Mesenchymal stem cell (in vitro differentiated cells and primary cell): ENCODE data around the gene NPY2R.

Experiments used
- DNase-seq: peaks from one replicate; pipeline ENCODE4 v3.0.0-alpha.2; 2013
- H2AFZ ChIP-seq: one replicate; pipeline ENCODE4 v1.6.1; 2013; ENCODE audit warnings: low read depth, mild to moderate bottlenecking, control low read depth, inconsistent platforms, low read length, moderate library complexity
- H2AK5ac ChIP-seq: 2 replicates; pipeline ENCODE4 v1.6.1; 2013; ENCODE audit warnings: low read length, moderate library complexity, mild to moderate bottlenecking, inconsistent platforms; ENCODE audit not compliant: severe bottlenecking
- H2BK120ac ChIP-seq: one replicate; pipeline ENCODE4 v1.6.1; 2013; ENCODE audit warnings: low read depth, mild to moderate bottlenecking, inconsistent platforms, low read length, moderate library complexity
- H2BK12ac ChIP-seq, 2 experiments: one replicate each; pipeline ENCODE4 v1.6.1; 2013; ENCODE audit warnings: inconsistent platforms in 2 of 2, low read length in 2 of 2, mild to moderate bottlenecking in 2 of 2, moderate library complexity in 2 of 2, control low read depth in 1 of 2
- H2BK15ac ChIP-seq: one replicate; pipeline ENCODE4 v1.6.1; 2013; ENCODE audit warnings: mild to moderate bottlenecking, low read depth, inconsistent platforms; ENCODE audit not compliant: poor library complexity, severe bottlenecking
- H2BK5ac ChIP-seq: 2 replicates; pipeline ENCODE4 v1.6.1; 2013; ENCODE audit warnings: low read depth, mild to moderate bottlenecking, low read length, control low read depth, inconsistent platforms; ENCODE audit not compliant: poor library complexity, severe bottlenecking
- H3K14ac ChIP-seq, 2 experiments: one replicate each; pipeline ENCODE4 v1.6.1; 2013; ENCODE audit warnings: inconsistent platforms in 2 of 2, low read length in 2 of 2, control low read depth in 1 of 2, mild to moderate bottlenecking in 1 of 2, moderate library complexity in 1 of 2
- H3K18ac ChIP-seq, 2 experiments: one replicate each; pipeline ENCODE4 v1.6.1; 2013; ENCODE audit warnings: inconsistent platforms in 2 of 2, low read length in 2 of 2, control low read depth in 1 of 2, low read depth in 1 of 2, mild to moderate bottlenecking in 1 of 2
- H3K23ac ChIP-seq, 2 experiments: one replicate each; pipeline ENCODE4 v1.6.1; 2013; ENCODE audit warnings: inconsistent platforms in 2 of 2, low read length in 2 of 2, mild to moderate bottlenecking in 2 of 2, moderate library complexity in 2 of 2, control low read depth in 1 of 2
- H3K27ac ChIP-seq: 2 replicates; pipeline ENCODE4 v1.5.1; 2013; ENCODE audit warnings: mild to moderate bottlenecking, moderate library complexity, low read length, control low read depth, inconsistent platforms; ENCODE audit not compliant: poor library complexity, severe bottlenecking
- H3K27me3 ChIP-seq, 2 experiments: 2 replicates each; pipeline versions ENCODE4 v1.6.1 to v1.7.0; 2013; ENCODE audit warnings: low read length in 2 of 2, mild to moderate bottlenecking in 2 of 2, moderate library complexity in 2 of 2, control low read depth in 1 of 2, inconsistent platforms in 1 of 2; ENCODE audit not compliant: control insufficient read depth in 1 of 2, insufficient read depth in 1 of 2
- H3K36me3 ChIP-seq, 2 experiments: 2 replicates each; pipeline versions ENCODE4 v1.6.1 to v1.7.0; 2013; ENCODE audit warnings: low read length in 2 of 2, control low read depth in 1 of 2, inconsistent platforms in 1 of 2, low read depth in 1 of 2, mild to moderate bottlenecking in 1 of 2; ENCODE audit not compliant: insufficient read depth in 2 of 2, control insufficient read depth in 1 of 2
- H3K4ac ChIP-seq, 2 experiments: one replicate each; pipeline ENCODE4 v1.6.1; 2013; ENCODE audit warnings: inconsistent platforms in 2 of 2, low read length in 2 of 2, mild to moderate bottlenecking in 2 of 2, moderate library complexity in 2 of 2, control low read depth in 1 of 2, low read depth in 1 of 2
- H3K4me1 ChIP-seq: 2 replicates; pipeline ENCODE4 v1.6.1; 2013; ENCODE audit warnings: low read depth, low read length, control low read depth; ENCODE audit not compliant: control insufficient read depth, insufficient read depth
- H3K4me2 ChIP-seq: 2 replicates; pipeline ENCODE4 v1.6.1; 2013; ENCODE audit warnings: low read length, mild to moderate bottlenecking, inconsistent platforms; ENCODE audit not compliant: poor library complexity, severe bottlenecking
- H3K4me3 ChIP-seq, 2 experiments: 2 replicates each; pipeline versions ENCODE4 v1.5.1 to v1.7.0; 2013; ENCODE audit warnings: low read length in 2 of 2, mild to moderate bottlenecking in 2 of 2, control low read depth in 1 of 2, low read depth in 1 of 2; ENCODE audit not compliant: insufficient read depth in 1 of 2
- H3K79me1 ChIP-seq: replicated peaks from 2 replicates; pipeline ENCODE4 v1.6.1; 2013; ENCODE audit warnings: mild to moderate bottlenecking, control low read depth, low read length, inconsistent platforms; ENCODE audit not compliant: poor library complexity, severe bottlenecking
- H3K9ac ChIP-seq: 2 replicates; pipeline ENCODE4 v1.7.0; 2013; ENCODE audit warnings: mild to moderate bottlenecking, low read length, moderate library complexity
- H3K9me3 ChIP-seq: 2 replicates; pipeline ENCODE4 v1.7.0; 2013; ENCODE audit warnings: mild to moderate bottlenecking, low read length; ENCODE audit not compliant: control insufficient read depth
- H4K8ac ChIP-seq: one replicate; pipeline ENCODE4 v1.6.1; 2013; ENCODE audit warnings: inconsistent platforms, mild to moderate bottlenecking, low read length, moderate library complexity
- H4K91ac ChIP-seq: one replicate; pipeline ENCODE4 v1.6.1; 2013; ENCODE audit warnings: mild to moderate bottlenecking, low read length, inconsistent platforms
- WGBS: methylation state at CpG from one replicate; pipeline ENCODE4 v1.1.7; 2013; ENCODE audit warnings: mixed read lengths; 5-methylcytosine and 5-hydroxymethylcytosine counted together

NPY2R gene

GRCh38 chr4:155245105-155245504 is 36.7 kb downstream of the NPY2R start:
- Histone ChIP-seq H3K14ac (no peak overlapping the region), H4K91ac (no peak overlapping the region), H3K4me1 (no peaks in the 10 kb centered on the region), H3K4me2 (no peak overlapping the region), H3K9ac (no peak overlapping the region), H2BK120ac (no peak overlapping the region), H3K27ac (no peak overlapping the region), H2BK12ac (no peak overlapping the region), H3K4me3 (no peak overlapping the region), H2AFZ (no peak overlapping the region), H3K79me1 (no peaks in the 10 kb centered on the region), H3K36me3 (no peaks in the 10 kb centered on the region), H2BK15ac (no peak overlapping the region), H2BK5ac (no peak overlapping the region), H3K9me3 (no peaks in the 10 kb centered on the region), H3K18ac (no peak overlapping the region), H2AK5ac (no peak overlapping the region), H4K8ac (no peak overlapping the region), H3K27me3 (no peaks in the 10 kb centered on the region), H3K23ac (no peak overlapping the region), H3K4ac (no peak overlapping the region)
- 71% methylated on average over 4 of the region's 4 CpGs for WGBS
- DNase-seq, result no peak

DNA sequence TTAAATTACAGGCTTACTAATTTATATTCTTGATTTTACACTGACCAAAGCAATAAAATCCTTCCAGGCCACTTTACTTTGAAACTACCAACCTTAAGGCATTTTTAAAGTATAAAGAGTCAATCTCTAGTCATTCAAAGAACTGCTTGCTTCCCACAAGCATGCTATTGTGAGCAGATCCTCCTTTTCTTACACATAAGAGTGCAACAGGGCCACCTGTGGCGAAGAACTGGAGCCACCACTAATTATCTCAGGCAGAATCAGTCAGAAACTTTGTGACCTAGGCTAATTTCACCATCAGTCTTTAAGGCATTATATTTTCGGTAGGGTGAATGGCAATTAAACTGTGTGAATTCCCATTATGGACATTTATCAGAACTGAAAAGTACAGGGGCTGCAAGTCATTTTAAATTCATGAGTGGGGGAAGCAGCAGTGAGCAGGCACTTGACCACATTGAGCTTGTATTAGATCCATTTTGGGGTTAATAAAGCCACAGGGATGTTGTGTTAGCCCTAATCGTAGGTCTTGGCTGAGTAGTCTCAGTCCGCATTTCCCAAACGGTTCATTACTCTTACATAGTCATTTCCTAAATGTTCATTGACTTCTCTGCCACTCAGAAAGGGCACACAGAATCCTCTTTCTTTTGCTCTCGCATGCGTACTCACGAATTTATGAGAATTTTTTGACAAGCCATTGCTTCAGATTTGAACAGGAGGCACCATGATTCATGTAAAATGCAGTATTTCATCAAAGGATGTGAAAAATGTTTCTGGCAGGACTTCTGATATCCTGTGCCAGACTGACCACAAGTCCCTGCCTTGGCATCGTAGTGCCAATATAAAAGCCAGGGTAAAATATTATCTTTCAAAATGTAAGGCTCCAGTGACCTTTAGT is 39.8 kb downstream of the NPY2R start:
- no peak for DNase-seq
- Histone ChIP-seq H3K36me3 (no peaks in the 10 kb centered on the region), H3K4me1 (no peaks in the 10 kb centered on the region), H3K79me1 (no peaks in the 10 kb centered on the region), H2BK12ac (no peak overlapping the region), H2BK5ac (no peak overlapping the region), H2AK5ac (no peak overlapping the region), H2AFZ (no peak overlapping the region), H3K27me3 (no peaks in the 10 kb centered on the region), H2BK15ac (no peak overlapping the region), H3K14ac (no peak overlapping the region), H3K9ac (no peak overlapping the region), H3K4me3 (no peak overlapping the region), H2BK120ac (no peak overlapping the region), H4K8ac (no peak overlapping the region), H3K23ac (no peak overlapping the region), H3K4ac (no peak overlapping the region), H3K9me3 (no peaks in the 10 kb centered on the region), H3K27ac (no peak overlapping the region), H3K4me2 (no peak overlapping the region), H4K91ac (no peak overlapping the region), H3K18ac (no peak overlapping the region)
- 64% methylated on average over 9 of the region's 9 CpGs for WGBS

- H3K4me2 ChIP-seq, result no peak overlapping the region
- no peak overlapping the region for H3K14ac ChIP-seq
- DNase-seq, result no peak
- H3K36me3 ChIP-seq, result no peaks in the 10 kb centered on the region
- no peak overlapping the region for H3K23ac ChIP-seq
- H3K27me3 ChIP-seq, result no peaks in the 10 kb centered on the region
- H3K27ac ChIP-seq, result no peak overlapping the region
- no peak overlapping the region for H3K4me3 ChIP-seq
- H3K79me1 ChIP-seq, result no peaks in the 10 kb centered on the region
- H3K9me3 ChIP-seq, result no peaks in the 10 kb centered on the region
- no peak overlapping the region for H2AFZ ChIP-seq
- 23% methylated on average over 3 of the region's 8 CpGs for WGBS
- H3K4me1 ChIP-seq, result no peaks in the 10 kb centered on the region
- no peak overlapping the region for H2AK5ac ChIP-seq
- H4K91ac ChIP-seq, result no peak overlapping the region
- H3K9ac ChIP-seq, result no peak overlapping the region
- H3K18ac ChIP-seq, result no peak overlapping the region
- no peak overlapping the region for H2BK15ac ChIP-seq
- H2BK120ac ChIP-seq, result no peak overlapping the region
- no peak overlapping the region for H3K4ac ChIP-seq
- no peak overlapping the region for H2BK5ac ChIP-seq
- no peak overlapping the region for H4K8ac ChIP-seq
- no peak overlapping the region for H2BK12ac ChIP-seq
Measured at GRCh38 chr4:155249016-155249566, 40.7 kb downstream of the NPY2R start.

DNA sequence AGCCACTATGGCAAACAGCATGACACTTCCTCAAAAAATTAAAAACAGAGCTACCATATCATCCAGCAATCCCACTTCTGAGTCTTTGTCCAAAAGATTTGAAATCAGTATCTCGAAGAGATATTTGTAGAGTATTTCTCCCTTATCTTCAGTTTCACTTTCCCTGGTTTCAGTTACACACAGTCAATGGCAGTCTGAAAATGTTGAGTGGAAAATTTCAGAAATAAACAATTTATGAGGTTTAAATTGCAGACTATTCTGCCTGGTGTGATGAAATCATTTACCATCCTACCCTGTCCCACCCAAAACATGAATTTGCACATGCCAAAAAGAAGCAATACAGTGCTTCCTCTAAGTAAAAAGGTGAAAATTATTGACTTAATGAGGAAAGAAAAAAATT is 43.9 kb downstream of the NPY2R start:
- Histone ChIP-seq H2AFZ (no peak overlapping the region), H3K14ac (no peak overlapping the region), H3K9me3 (no peaks in the 10 kb centered on the region), H2AK5ac (no peak overlapping the region), H2BK5ac (no peak overlapping the region), H2BK15ac (no peak overlapping the region), H3K4me3 (no peak overlapping the region), H4K91ac (no peak overlapping the region), H3K79me1 (no peaks in the 10 kb centered on the region), H3K9ac (no peak overlapping the region), H4K8ac (no peak overlapping the region), H3K27ac (no peak overlapping the region), H3K27me3 (no peaks in the 10 kb centered on the region), H3K4me1 (no peaks in the 10 kb centered on the region), H2BK12ac (no peak overlapping the region), H3K23ac (no peak overlapping the region), H3K36me3 (no peaks in the 10 kb centered on the region), H3K4ac (no peak overlapping the region), H2BK120ac (no peak overlapping the region), H3K4me2 (no peak overlapping the region), H3K18ac (no peak overlapping the region)
- no CpG with 5 or more reads among the region's 1 CpG for WGBS
- DNase-seq, result no peak
